AG09309 (cell line): ENCODE results near the gene USP2.

Experiments
- DNase-seq: peaks from one replicate; pipeline ENCODE4 v3.0.0-alpha.2; 2010; ENCODE audit warnings: low read depth
- H3K4me3 ChIP-seq: 2 replicates; pipeline ENCODE4 v1.5.1; 2011; ENCODE audit warnings: mild to moderate bottlenecking, low read depth, low read length, moderate library complexity; ENCODE audit not compliant: control insufficient read depth
- TF ChIP-seq, protein P1 (sequence below): IDR thresholded peaks from 2 replicates; pipeline ENCODE4 v1.5.1; 2011; ENCODE audit warnings: mild to moderate bottlenecking, low read depth, low read length, inconsistent platforms; ENCODE audit not compliant: insufficient read depth, control insufficient read depth; ENCODE audit errors: missing control alignments

Gene USP2

DNA sequence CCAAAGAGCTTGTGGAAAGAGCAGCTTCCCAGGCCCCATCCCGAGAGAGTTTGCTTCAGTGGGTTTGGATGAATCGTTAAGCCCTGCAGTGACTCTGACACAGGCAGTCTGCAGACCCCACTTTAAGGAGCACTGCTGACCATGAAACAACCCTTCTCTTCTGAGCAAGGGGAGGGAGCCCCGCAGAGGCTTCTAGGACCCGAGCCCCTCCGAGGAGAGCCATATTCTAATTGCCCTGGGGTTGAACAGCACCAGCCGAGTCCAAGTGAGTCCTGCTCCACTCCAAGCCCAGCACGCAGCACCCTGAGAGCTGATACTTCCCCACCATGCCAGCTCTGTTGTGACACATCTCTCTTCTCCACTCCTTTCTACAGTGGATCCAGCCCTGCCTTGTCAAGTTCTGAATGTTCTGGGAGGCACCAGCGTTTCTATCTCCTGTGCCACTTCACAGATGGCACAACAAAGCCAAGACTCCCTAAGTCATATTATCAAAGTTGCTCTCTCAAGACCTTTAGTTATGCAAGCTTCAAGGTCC is 10.4 kb downstream of the USP2 start:
- DNase-seq, result no peak
- no peak overlapping the region for H3K4me3 ChIP-seq
- TF ChIP-seq, protein P1, sequence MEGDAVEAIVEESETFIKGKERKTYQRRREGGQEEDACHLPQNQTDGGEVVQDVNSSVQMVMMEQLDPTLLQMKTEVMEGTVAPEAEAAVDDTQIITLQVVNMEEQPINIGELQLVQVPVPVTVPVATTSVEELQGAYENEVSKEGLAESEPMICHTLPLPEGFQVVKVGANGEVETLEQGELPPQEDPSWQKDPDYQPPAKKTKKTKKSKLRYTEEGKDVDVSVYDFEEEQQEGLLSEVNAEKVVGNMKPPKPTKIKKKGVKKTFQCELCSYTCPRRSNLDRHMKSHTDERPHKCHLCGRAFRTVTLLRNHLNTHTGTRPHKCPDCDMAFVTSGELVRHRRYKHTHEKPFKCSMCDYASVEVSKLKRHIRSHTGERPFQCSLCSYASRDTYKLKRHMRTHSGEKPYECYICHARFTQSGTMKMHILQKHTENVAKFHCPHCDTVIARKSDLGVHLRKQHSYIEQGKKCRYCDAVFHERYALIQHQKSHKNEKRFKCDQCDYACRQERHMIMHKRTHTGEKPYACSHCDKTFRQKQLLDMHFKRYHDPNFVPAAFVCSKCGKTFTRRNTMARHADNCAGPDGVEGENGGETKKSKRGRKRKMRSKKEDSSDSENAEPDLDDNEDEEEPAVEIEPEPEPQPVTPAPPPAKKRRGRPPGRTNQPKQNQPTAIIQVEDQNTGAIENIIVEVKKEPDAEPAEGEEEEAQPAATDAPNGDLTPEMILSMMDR, result no peak

DNA sequence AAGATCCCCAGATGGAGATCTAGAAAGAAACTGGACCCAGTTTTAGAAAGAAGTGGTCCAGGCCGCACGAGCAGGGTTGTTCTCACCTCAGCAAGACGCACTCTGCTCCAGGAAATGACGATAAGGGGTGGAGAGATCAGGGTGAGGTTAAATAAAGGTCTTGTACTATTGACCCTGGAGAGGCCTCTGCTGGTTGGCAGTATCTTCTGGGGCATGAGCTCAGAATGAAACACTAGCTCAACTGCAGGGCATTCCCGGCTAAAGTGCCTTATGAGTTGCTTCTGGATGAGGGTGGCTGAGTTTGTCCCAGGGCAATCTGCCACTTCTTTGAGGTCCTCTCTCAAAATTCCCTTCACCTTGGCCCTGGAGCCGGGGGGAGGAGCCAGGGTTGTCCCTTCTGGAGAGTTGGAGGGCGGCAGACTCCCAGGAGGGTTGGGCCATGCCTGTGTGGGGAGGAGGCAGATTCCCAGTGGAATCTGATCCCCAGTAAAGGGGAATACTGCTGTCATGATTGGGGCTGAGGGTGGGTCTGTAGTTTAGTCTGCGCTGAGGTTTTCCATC is 10.9 kb downstream of the USP2 start:
- no peak for DNase-seq
- H3K4me3 ChIP-seq, result no peak overlapping the region
- TF ChIP-seq, protein P1, result no peak

DNA sequence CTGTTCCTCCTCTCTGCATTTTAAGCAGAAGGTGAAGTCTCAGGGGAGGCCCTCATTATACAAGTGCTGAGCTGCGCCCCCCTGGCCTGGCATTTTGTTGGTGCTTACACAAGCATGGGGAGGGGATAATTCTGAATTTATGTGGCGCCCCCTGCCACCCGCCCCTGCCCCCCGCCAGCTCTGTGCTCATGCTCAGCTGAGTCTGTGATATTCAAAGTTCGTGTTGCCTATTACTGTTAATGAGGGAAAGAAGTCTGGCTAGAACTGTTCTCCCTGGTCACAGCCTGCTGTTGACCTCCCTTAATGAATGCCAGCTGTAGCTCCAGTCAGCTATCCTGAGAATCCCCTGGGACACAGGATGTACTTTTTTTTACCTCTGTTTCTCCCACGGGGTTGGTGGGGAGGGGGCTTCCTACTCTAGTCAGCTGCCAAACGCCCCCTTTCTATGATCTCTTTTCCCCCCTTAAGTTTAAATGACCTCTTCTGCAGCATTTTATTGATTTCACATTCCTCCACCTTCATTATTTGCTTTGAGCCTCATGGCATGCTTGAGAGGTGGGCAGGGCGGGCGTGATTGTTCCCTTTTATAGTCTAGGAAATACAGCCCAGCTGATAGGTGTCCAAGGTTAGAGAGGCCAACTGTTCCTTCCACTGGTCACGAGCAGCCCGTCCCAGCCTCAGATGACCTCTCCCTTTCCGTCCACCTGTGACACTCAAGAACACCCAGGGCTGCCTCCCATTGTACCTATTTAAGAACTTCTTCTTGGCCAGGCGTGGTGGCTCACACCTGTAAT is 12.2 kb downstream of the USP2 start:
- no peak overlapping the region for H3K4me3 ChIP-seq
- TF ChIP-seq, protein P1, result no peak
- no peak for DNase-seq

DNA sequence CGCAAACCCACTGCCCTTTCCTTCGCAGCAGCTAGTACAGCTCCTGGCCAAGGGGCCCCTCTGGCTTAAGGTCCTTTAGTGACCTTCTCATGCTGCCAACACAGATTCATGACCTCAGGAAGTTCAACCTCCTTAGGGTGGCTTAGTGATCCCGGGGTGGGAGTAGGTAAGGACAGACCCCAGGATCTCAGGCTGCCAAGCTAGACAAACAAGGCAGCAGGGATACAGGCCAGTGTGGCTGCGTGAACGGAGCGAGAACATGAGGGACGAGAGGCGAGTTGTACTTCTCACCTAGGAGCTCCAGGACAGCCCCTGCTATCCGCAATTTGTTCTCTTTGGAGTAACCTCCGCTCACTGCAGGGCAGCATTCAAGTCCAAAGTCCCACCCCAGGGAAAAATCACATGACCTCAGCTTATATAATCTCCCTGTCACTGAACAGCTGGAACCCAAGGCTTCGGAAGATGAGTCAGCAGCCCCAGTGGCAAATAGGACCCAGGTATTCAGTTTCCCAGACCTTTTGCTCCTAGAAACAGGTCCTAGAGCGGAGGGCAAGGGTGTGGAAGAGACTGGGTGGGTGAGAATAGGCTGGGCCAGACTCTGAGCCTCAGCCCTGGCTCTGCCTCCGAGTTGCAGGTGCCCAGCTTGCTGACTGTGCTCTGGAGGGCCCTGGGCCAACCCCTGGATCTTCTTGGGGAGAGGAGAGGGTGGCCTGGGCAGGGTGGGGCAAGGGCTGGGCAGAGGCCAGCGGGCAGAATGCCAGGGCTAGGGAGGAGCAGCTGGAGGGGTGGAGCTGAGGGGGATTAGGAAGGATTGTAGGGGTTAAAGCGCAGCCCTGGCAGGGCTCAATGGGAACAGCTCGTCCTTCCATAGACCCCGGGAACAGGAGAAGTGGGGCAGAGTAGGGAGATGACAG is 13.1 kb downstream of the USP2 start:
- TF ChIP-seq, protein P1, result no peak
- no peak for DNase-seq
- no peak overlapping the region for H3K4me3 ChIP-seq

DNA sequence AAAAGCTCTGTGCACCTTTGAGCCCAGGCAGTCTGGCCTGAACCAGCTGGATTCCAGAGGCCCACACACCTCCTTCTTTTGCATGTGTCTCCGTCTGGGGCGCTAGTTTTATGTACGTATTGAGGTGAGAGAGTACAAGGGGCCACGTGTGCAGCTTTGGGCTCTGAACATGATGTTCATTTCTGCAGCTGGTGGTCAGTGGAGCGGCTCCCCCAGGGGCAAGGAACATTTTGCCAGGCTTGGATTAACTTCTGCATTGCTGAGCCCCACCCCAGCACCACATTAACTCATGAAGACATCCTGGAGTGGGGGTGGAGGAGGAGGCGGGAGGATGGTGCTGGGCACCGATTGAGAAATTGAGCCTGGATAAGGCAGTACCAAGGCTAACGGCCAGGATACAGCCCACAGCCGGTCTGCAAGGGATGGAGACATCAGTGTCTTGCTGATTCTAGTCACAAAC is 13.8 kb downstream of the USP2 start:
- TF ChIP-seq, protein P1, result no peak
- no peak overlapping the region for H3K4me3 ChIP-seq
- no peak for DNase-seq
